ENCODE results near the gene SMU1.
A peak's percentile ranks its signal among the peaks of the same experiment; 100 is the strongest.

SMU1 gene

DNA sequence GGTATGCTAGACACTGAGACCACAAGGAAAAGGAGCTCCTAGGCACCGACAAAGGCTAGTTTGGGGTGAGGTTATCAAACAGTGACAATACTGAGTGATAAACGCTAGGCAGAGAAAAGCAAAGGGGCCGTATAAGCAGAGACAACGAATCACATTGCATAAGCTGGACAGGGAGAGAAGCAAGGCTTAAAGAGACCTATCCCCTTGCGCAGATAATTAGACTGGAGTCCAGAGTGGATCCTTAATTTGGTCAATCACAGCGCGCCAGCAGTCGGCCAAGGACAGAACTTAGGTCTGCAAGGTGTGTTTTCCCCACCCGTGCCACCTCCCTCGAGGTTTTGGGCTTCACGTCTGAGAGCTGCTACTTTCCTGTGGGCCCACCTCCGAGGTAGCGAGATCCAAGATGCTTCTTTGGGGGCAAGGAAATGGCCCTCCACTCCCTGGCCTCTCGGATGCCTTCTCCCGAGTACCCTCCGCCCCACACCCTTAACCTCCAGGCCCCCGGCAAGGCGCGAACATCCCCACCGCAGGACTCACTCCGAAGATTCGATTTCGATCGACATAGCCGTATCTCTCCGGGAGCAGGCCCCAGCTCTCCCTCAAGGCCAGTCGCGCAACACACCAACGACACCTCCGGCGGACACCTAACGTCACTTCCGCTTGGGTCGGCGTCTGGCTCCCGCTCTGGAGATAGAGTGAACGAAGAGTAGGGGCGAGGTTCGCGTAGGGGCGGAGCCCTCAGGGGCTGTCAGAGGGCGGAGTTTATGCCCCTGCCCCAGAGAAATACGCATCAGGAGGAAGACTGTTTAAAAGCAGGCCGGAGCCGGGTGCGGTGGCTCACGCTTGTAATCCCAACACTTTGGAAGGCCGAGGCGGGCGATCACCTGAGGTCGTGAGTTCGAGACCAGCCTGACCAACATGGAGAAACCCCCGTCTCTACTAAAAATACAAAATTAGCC, at the start of gene SMU1:
Gene SMU1 (minus strand): TSS at position 629 of the 959 bp plus-strand sequence. CDS start 66 bp downstream, at position 563.
- peak within 1 kb of the TSS; percentile 87 for H3K4me3 ChIP-seq (replicated peaks; ENCODE audit: low read depth, low read length)
- TF ChIP-seq, protein P1, sequence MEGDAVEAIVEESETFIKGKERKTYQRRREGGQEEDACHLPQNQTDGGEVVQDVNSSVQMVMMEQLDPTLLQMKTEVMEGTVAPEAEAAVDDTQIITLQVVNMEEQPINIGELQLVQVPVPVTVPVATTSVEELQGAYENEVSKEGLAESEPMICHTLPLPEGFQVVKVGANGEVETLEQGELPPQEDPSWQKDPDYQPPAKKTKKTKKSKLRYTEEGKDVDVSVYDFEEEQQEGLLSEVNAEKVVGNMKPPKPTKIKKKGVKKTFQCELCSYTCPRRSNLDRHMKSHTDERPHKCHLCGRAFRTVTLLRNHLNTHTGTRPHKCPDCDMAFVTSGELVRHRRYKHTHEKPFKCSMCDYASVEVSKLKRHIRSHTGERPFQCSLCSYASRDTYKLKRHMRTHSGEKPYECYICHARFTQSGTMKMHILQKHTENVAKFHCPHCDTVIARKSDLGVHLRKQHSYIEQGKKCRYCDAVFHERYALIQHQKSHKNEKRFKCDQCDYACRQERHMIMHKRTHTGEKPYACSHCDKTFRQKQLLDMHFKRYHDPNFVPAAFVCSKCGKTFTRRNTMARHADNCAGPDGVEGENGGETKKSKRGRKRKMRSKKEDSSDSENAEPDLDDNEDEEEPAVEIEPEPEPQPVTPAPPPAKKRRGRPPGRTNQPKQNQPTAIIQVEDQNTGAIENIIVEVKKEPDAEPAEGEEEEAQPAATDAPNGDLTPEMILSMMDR (IDR thresholded peaks at IDR 0.05; ENCODE audit: insufficient read depth, low read length, poor library complexity, severe bottlenecking), result no peak
- H3K36me3 ChIP-seq (ENCODE audit: control insufficient read depth, insufficient read depth, low read length), result peaks cover 10% of the 10 kb centered on the region
- no peaks in the 10 kb centered on the region for H3K27me3 ChIP-seq (replicated peaks; ENCODE audit: control insufficient read depth, insufficient read depth, low read length)
- peak; percentile 94 for DNase-seq (ENCODE audit: extremely low read depth, insufficient read length)

DNA sequence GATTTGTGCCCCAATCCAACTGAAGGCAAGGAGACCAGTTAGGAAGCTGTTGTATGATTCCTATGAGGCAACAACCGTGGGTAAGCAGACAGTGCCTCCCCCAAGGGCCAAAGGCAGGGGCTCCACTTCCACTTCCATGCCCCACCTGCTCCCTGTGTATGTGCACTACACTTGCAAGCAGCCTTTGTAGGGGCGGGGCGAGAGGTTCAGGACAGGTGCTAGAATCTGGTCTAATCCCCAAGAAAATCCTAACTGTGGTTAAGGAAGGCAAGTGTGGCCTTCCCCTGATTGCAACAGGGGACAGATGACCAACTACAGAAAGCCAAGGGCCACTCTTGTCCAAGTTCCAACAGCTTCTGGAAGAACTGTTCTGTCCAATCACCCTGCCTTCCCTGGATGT, 49.0 kb upstream of the SMU1 start:
- H3K36me3 ChIP-seq (ENCODE audit: control insufficient read depth, insufficient read depth, low read length), result peaks cover 14% of the 10 kb centered on the region
- DNase-seq (ENCODE audit: extremely low read depth, insufficient read length), result no peak
- no peaks in the 10 kb centered on the region for H3K27me3 ChIP-seq (replicated peaks; ENCODE audit: control insufficient read depth, insufficient read depth, low read length)
- TF ChIP-seq, protein P1 (IDR thresholded peaks at IDR 0.05; ENCODE audit: insufficient read depth, low read length, poor library complexity, severe bottlenecking), result no peak
- H3K4me3 ChIP-seq (replicated peaks; ENCODE audit: low read depth, low read length), result no peak overlapping the region

DNA sequence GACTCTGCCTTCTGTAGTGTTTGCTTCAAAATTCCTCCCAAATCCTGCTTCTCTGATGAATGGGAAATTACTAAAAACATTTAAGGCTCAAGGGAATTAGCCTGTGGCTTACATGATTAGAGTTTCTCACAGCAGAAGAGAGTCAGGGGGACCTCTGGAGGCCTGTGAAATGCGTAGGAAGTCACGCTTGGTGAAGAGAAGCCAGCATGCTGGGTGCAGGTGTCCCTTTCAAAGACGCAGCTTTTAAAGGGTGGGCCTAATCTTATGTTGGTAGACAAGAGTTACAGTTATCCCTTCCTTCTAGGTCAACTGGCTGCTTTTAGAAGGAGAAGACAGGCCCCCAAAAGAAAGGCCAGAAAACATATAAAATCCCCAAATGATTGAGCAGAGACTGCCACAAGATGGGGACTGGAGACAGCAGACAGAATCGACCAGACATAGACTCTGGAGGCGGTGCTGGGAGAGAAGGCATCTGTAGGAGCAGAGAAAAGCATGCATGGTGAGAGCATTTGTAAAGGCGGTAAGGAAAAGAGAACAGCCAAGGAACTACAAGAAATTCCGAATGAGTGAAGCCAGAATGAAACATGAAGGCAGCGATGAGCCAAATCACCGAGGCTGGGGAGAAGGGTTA, 48.4 kb upstream of the SMU1 start:
- TF ChIP-seq, protein P1 (IDR thresholded peaks at IDR 0.05; ENCODE audit: insufficient read depth, low read length, poor library complexity, severe bottlenecking), result peak; percentile 16
- H3K36me3 ChIP-seq (ENCODE audit: control insufficient read depth, insufficient read depth, low read length), result peaks cover 15% of the 10 kb centered on the region

DNA sequence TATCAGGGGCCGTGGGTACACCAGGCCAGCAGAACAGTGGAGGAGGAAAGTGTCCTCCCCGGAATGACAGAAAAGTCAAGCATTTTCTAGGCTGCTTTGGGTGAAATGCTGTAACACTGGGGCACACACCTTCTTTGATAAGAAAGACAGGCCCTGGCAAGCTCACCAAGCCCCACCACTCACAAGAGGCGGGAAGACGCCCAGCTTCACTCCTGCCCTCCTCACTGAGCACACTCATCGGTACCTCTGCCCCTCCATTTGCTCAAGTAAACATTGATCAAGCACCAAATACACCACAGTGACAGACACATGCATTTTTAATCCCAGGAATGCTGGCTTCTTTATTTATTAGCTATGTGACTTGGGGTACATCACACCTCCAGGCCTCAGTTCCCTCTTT, 47.6 kb upstream of the SMU1 start:
- TF ChIP-seq, protein P1 (IDR thresholded peaks at IDR 0.05; ENCODE audit: insufficient read depth, low read length, poor library complexity, severe bottlenecking), result no peak
- Histone ChIP-seq H3K36me3 (ENCODE audit: control insufficient read depth, insufficient read depth, low read length) (peaks cover 15% of the 10 kb centered on the region), H3K4me3 (replicated peaks; ENCODE audit: low read depth, low read length) (no peak overlapping the region), H3K27me3 (replicated peaks; ENCODE audit: control insufficient read depth, insufficient read depth, low read length) (no peaks in the 10 kb centered on the region)
- no peak for DNase-seq (ENCODE audit: extremely low read depth, insufficient read length)

More for the DNA sequence above, 48.4 kb upstream of the SMU1 start:
- no peak for DNase-seq (ENCODE audit: extremely low read depth, insufficient read length)
- H3K4me3 ChIP-seq (replicated peaks; ENCODE audit: low read depth, low read length), result no peak overlapping the region
- no peaks in the 10 kb centered on the region for H3K27me3 ChIP-seq (replicated peaks; ENCODE audit: control insufficient read depth, insufficient read depth, low read length)

DNA sequence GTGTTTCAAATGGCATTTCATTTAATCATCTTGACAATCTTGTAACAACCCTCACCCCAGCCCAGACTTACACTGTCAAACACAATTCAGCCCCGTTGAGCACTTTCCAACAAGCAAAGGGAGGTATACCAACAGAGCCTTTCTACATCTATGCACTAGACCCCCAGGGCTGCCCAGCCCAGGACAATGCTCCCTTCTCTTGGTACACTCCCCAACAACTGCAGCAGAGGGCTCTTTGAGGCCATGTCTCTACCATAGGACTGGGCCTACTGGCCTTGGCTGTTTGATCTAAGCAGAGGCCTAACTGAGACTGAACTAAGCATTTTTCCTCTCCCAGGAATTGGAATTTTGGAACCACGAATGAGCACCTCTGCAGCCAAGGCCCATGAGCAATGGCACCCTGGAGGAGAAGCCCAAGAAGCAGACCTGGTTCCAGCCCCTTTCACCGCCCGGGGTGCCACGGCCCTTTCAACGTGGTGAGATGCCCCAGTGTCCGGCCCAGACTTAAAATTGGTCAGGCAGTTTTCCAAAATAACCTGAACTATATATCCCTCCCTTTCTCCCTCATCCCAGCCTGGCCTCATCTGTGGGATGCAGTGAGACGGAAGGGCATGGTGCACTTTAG, 47.0 kb upstream of the SMU1 start:
- Histone ChIP-seq H3K36me3 (ENCODE audit: control insufficient read depth, insufficient read depth, low read length) (peaks cover 13% of the 10 kb centered on the region), H3K4me3 (replicated peaks; ENCODE audit: low read depth, low read length) (no peak overlapping the region), H3K27me3 (replicated peaks; ENCODE audit: control insufficient read depth, insufficient read depth, low read length) (no peaks in the 10 kb centered on the region)
- DNase-seq (ENCODE audit: extremely low read depth, insufficient read length), result no peak
- TF ChIP-seq, protein P1 (IDR thresholded peaks at IDR 0.05; ENCODE audit: insufficient read depth, low read length, poor library complexity, severe bottlenecking), result no peak
